SW480 (cell line): Measurements from ENCODE around the gene ADAT3.

ENCODE experiments used
- DNase-seq: peaks from one replicate; pipeline ENCODE4 v3.0.0-alpha.2; 2016; ENCODE audit warnings: low spot score

The ADAT3 gene

GRCh38 chr19:1957562-1958248, 52.5 kb downstream of the ADAT3 start:
- DNase-seq, result no peak

- DNase-seq, result no peak
These were observed 54.9 kb downstream of the ADAT3 start for GRCh38 chr19:1959928-1960589.

GRCh38 chr19:1961000-1961883, 56.0 kb downstream of the ADAT3 start:
- no peak for DNase-seq

- no peak for DNase-seq
These were observed 57.5 kb downstream of the ADAT3 start for GRCh38 chr19:1962674-1963073.
